ENCODE data around the gene TIMM13. TPM values are rescaled to one million over a fixed set of nuclear protein-coding genes. Genes with fewer than 3 reads are reported as not detected.
"Not testable (repeated sequence)": the region's sequence is repeated elsewhere in the genome, so short reads cannot be mapped to it uniquely, and the experiment has no call there.

The TIMM13 gene
- total RNA-seq, 2 experiments from 2014 or later: 113 to 121 TPM

DNA sequence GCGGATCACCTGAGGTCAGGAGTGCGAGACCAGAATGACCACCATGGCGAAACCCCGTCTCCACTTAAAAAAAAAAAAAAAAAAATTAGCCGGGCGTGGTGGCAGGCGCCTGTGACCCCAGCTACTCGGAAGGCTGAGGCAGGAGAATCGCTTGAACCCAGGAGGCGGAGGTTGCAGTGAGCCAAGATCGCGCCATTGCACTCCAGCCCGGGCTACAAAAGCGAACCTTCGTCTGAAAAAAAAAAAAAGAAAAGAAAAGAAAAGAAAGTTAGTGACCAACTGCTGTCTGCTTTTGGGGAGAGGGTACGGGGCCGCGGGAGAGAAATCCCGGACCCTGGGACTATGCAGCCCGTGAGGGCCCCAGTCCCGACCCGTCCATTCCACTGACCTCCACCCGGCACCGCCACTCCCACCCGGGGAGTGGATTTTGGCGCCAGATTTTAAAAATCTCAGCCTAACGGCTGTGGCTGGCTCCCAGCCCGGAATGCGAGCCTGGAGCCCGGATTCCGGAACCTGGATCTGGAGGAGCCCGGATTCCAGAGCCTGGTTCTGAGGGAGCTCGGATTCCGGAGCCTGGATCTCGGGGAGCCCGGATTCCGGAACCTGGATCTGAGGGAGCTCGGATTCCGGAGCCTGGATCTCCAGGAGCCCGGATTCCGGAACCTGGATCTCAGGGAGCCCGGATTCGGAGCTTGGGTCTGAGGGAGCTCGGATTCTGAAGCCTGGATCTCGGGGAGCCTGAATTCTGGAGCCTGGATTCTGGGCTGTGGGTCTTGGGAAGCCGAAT is 35.4 kb upstream of the TIMM13 start:
- no peaks in the 10 kb centered on the region for H3K36me3 Mint-ChIP-seq (ENCODE audit: low read depth)
- intact Hi-C loops (cut with micrococcal nuclease): no loop called here
- peaks cover 10% of the 10 kb centered on the region for H3K4me1 Mint-ChIP-seq (ENCODE audit: low read depth)
- H3K4me3 Mint-ChIP-seq: peak overlapping the region; percentile 86
- TF ChIP-seq, protein P1, sequence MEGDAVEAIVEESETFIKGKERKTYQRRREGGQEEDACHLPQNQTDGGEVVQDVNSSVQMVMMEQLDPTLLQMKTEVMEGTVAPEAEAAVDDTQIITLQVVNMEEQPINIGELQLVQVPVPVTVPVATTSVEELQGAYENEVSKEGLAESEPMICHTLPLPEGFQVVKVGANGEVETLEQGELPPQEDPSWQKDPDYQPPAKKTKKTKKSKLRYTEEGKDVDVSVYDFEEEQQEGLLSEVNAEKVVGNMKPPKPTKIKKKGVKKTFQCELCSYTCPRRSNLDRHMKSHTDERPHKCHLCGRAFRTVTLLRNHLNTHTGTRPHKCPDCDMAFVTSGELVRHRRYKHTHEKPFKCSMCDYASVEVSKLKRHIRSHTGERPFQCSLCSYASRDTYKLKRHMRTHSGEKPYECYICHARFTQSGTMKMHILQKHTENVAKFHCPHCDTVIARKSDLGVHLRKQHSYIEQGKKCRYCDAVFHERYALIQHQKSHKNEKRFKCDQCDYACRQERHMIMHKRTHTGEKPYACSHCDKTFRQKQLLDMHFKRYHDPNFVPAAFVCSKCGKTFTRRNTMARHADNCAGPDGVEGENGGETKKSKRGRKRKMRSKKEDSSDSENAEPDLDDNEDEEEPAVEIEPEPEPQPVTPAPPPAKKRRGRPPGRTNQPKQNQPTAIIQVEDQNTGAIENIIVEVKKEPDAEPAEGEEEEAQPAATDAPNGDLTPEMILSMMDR (IDR thresholded peaks at IDR 0.05): no peak
- ChIA-PET POLR2A (interaction anchor here (0.9 to 4.4 kb wide), 5 partner anchors 14 to 136 kb away, joined by 3 to 26 read pairs (median 5); partner anchors contain the start of gene GADD45B), CTCF (interaction anchor here (0.9 to 2.2 kb wide), 10 partner anchors 11 to 186 kb away, joined by 3 to 7 read pairs (median 4); partner anchors contain the start of genes GADD45B and TIMM13)
- peak overlapping the region; percentile 61 for H3K27ac Mint-ChIP-seq
- ATAC-seq (no peak), DNase-seq (no peak)
- no peaks in the 10 kb centered on the region for H3K27me3 Mint-ChIP-seq
- no peaks in the 10 kb centered on the region for H3K9me3 Mint-ChIP-seq

DNA sequence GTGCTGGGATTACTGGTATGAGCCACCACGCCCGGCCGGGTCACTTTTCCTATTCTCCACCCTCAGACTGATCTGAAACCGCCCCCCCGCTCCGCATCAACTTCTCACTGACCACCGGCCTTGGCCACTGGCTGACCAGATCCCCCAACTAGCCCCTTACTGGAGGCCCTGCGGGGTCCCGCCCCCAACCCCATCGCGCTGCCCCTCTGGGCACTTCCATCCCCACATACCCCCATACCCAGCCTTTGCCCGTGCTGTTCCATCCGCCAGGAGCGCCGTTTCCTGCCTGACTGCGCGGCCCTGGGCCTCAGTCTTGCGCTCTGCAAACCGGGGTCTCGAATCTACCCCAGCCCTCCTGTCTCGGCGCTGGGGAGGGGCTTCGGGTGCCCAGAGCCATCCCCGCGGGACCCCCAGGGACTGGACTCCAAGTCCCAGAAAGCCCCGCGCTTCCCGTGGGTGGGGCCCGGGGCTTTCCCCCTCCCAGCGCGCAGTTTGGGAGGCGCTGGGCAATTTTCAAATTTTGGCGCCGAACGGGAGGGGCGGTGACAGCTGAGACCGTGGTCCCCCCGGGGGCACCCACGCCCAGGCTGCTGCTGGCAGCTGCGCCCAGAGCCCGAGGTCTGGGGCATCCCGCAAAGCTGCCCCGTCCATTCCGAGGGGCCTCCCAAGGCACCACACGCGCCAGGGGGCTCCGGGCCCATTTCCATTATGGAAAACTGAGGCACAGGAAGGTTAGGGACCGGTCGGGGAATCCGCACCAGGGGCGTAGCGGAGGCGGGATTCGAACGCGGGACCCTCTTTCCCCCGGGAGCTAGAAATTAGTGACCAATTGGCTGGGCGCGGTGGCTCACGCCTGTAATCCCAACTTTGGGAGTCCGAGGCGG is 34.6 kb upstream of the TIMM13 start:
- peak overlapping the region; percentile 86 for H3K4me3 Mint-ChIP-seq
- CTCF ChIA-PET: interaction anchor here (0.9 to 2.2 kb wide), 8 partner anchors 12 to 159 kb away, joined by 3 to 7 read pairs (median 5); partner anchors contain the start of genes GADD45B and TIMM13
- peak; percentile 77 for ATAC-seq
- no peaks in the 10 kb centered on the region for H3K27me3 Mint-ChIP-seq
- TF ChIP-seq, protein P1 (IDR thresholded peaks at IDR 0.05): peak; percentile 18
- H3K4me1 Mint-ChIP-seq (ENCODE audit: low read depth): peaks cover 14% of the 10 kb centered on the region
- H3K36me3 Mint-ChIP-seq (ENCODE audit: low read depth): peaks cover 4% of the 10 kb centered on the region
- POLR2A ChIA-PET: interaction anchor here (0.9 to 4.4 kb wide), 5 partner anchors 14 to 137 kb away, joined by 3 to 26 read pairs (median 4); partner anchors contain the start of gene GADD45B
- intact Hi-C loops (cut with micrococcal nuclease): no loop called here
- H3K27ac Mint-ChIP-seq: peak overlapping the region; percentile 80
- DNase-seq: peak; percentile 80
- no peaks in the 10 kb centered on the region for H3K9me3 Mint-ChIP-seq

DNA sequence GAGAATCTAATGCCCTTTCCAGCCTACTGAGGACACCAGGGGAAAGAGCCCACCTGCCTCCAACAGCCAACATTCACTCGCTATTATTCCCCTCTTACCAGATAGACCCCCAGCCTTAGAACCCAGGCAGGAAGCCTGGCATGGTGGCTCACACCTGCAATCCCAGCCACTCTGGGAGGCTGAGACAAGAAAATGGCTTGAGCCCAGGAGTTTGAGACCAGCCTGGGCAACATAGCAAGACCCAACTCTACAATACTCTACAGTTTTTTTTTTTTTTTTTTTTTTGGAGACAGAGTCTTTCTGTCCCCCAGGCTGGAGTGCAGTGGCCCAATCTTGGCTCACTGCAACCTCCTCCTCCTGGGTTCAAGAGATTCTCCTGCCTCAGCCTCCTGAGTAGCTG is 32.9 kb upstream of the TIMM13 start:
- Mint-ChIP-seq H3K4me3 (no peak overlapping the region), H3K4me1 (ENCODE audit: low read depth) (peaks cover 18% of the 10 kb centered on the region), H3K27me3 (no peaks in the 10 kb centered on the region), H3K36me3 (ENCODE audit: low read depth) (peaks cover 5% of the 10 kb centered on the region), H3K27ac (no peak overlapping the region), H3K9me3 (no peaks in the 10 kb centered on the region)
- CTCF ChIA-PET: interaction anchor here (1.3 kb wide), 2 partner anchors 14 to 154 kb away, joined by 3 to 5 read pairs; no protein-coding TSS in a partner anchor
- TF ChIP-seq, protein P1 (IDR thresholded peaks at IDR 0.05): no peak
- POLR2A ChIA-PET: interaction anchor here (0.6 kb wide), 1 partner anchor 122 kb away, joined by 4 read pairs; no protein-coding TSS in a partner anchor
- intact Hi-C loops (cut with micrococcal nuclease): no loop called here
- no peak for DNase-seq
- ATAC-seq: no peak

DNA sequence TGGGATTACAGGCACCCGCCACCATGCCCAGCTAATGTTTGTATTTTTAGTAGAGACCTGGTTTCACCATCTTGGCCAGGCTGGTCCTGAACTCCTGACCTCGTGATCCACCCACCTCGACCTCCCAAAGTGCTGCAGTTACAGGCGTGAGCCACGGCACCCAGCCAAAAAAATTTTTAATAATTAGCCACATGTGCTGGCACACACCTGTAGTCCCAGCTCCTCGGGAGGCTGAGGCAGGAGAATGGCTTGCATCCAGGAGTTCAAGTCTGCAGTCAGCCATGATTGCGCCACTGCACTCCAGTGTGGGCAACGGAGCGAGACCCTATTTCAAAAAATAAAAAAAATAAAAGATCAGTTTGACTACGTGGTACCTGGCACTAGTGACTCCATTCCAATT is 31.4 kb upstream of the TIMM13 start:
- POLR2A ChIA-PET: not testable (repeated sequence)
- CTCF ChIA-PET: interaction anchor here (2.2 kb wide), 1 partner anchor 155 kb away, joined by 8 read pairs; no protein-coding TSS in a partner anchor

DNA sequence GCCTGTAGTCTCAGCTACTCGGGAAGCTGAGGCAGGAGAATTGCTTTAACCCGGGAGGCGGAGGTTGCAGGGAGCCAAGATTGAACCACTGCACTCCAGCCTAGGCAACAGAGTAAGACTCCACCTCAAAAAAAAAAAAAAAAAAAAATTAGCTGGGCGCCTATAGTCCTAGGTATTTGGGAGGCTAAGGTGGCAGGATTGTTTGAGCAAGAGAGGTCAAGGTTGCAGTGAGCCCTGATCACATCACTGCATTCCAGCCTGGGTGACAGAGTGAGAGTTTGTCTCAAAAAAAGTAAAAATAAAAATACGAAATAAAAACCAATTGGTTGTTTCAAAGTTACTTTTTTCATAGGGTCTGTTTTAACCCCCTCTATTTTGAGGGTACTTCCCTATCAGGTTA is 30.7 kb upstream of the TIMM13 start:
- Mint-ChIP-seq H3K36me3 (ENCODE audit: low read depth) (peaks cover 8% of the 10 kb centered on the region), H3K4me1 (ENCODE audit: low read depth) (peaks cover 27% of the 10 kb centered on the region), H3K27me3 (no peaks in the 10 kb centered on the region), H3K4me3 (no peak overlapping the region), H3K27ac (no peak overlapping the region), H3K9me3 (no peaks in the 10 kb centered on the region)
- intact Hi-C loops (cut with micrococcal nuclease): no loop called here
- ChIA-PET POLR2A (interaction anchor here (1.6 kb wide), 1 partner anchor 11 kb away, joined by 5 read pairs; no protein-coding TSS in a partner anchor), CTCF (interaction anchor here (1.6 to 2.2 kb wide), 2 partner anchors 19 to 156 kb away, joined by 5 to 8 read pairs; no protein-coding TSS in a partner anchor)
- DNase-seq (no peak), ATAC-seq (no peak)
- TF ChIP-seq, protein P1 (IDR thresholded peaks at IDR 0.05): no peak

More for the DNA sequence above, 31.4 kb upstream of the TIMM13 start:
- ATAC-seq; H3K4me3 Mint-ChIP-seq; H3K27me3 Mint-ChIP-seq; intact Hi-C loops (cut with micrococcal nuclease); DNase-seq; H3K36me3 Mint-ChIP-seq (ENCODE audit: low read depth); H3K27ac Mint-ChIP-seq; H3K9me3 Mint-ChIP-seq: not testable (repeated sequence)
- peaks cover 26% of the 10 kb centered on the region for H3K4me1 Mint-ChIP-seq (ENCODE audit: low read depth)

Measured in activated CD8-positive, alpha-beta T cell treated with anti-CD3 and anti-CD28 coated beads for 36 hours (primary cell).